NCI-H2196 treated with DMSO at 0.1 percent for 48 hours (cell line): ENCODE measurements around the gene NDUFV2.
"Not testable (repeated sequence)": the region's sequence is repeated elsewhere in the genome, so short reads cannot be mapped to it uniquely, and the experiment has no call there.

ENCODE experiments used
- DNase-seq: peaks from one replicate; lab custom pipeline; 2025; ENCODE audit not compliant: unreplicated experiment; lab: John Stamatoyannopoulos, UW

The NDUFV2 gene

GRCh38 chr18:9148203-9148552 is 45.7 kb downstream of the NDUFV2 start:
- no peak for DNase-seq

GRCh38 chr18:9150121-9150520 is 47.6 kb downstream of the NDUFV2 start:
- no peak for DNase-seq

DNA sequence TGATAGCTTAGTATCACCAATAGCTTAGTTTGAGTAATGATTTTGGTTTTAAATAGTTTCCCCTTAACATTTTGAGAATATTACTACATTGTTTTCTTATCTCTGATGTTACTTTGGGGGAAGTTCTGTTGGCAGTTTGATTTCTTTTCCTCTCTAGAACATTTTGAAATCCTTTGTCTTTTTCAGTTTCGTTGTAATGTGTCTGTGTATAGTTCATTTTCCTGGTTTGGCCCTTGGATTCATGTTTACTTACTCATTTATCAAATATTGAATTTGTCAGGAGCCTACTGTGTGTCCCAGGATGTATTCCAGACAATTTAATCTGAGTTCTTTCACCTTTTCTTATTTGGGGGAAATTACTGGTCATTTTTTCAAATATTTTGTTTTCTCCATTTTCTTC is 50.8 kb downstream of the NDUFV2 start:
- no peak for DNase-seq

- DNase-seq, result no peak
Measured at GRCh38 chr18:9156604-9157249, 54.2 kb downstream of the NDUFV2 start.

GRCh38 chr18:9157806-9158205 is 55.3 kb downstream of the NDUFV2 start:
- no peak for DNase-seq

DNA sequence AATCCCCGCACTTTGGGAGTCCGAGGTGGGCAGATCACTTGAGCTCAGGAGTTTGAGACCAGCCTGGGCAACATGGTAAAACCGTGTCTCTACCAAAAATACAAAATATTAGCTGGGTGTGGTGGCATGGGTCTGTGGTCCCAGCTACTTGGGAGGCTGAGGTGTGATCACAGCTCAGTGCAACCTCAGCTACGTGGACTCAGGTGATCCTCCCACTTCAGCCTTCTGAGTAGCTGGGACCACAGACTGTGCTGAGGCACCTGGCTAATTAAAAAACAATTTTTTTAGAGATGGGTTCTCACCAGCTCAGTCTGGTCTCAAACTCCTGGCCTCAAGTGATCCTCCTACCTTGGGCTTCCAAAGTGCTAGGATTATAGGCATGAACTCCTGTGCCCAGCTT is 57.5 kb downstream of the NDUFV2 start:
- DNase-seq, result no peak

DNA sequence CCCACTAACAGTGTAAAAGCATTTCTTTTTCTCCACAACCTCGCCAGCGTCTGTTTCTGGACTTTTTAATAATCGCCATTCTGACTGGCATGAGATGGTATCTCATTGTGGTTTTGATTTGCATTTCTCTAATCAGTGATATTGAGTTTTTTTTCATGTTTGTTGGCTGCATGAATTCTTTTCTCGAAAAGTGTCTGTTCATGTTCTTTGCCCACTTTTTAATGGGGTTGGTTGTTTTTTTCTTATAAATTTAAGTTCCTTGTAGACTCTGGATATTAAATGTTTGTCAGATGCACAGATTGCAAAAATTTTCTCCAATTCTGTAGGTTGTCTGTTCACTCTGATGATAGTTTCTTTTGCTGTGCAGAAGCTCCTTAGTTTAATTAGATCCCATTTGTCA is 60.2 kb downstream of the NDUFV2 start:
- not testable (repeated sequence) for DNase-seq

- not testable (repeated sequence) for DNase-seq
Measured at GRCh38 chr18:9164149-9164548, 61.6 kb downstream of the NDUFV2 start.

DNA sequence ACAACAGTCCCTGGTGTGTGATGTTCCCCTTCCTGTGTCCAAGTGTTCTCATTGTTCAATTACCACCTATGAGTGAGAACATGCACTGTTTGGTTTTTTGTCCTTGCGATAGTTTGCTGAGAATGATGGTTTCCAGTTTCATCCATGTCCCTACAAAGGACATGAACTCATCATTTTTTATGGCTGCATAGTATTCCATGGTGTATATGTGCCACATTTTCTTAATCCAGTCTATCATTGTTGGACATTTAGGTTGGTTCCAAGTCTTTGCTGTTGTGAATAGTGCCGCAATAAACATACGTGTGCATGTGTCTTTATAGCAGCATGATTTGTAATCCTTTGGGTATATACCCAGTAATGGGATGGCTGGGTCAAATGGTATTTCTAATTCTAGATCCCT is 63.4 kb downstream of the NDUFV2 start:
- not testable (repeated sequence) for DNase-seq

DNA sequence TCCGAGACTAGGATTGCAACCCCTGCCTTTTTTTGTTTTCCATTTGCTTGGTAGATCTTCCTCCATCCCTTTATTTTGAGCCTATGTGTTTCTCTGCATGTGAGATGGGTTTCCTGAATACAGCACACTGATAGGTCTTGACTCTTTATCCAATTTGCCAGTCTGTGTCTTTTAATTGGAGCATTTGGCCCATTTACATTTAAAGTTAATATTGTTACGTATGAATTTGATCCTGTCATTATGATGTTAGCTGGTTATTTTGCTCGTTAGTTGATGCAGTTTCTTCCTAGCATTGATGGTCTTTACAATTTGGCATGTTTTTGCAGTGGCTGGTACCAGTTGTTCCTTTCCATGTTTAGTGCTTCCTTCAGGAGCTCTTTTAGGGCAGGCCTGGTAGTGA is 67.0 kb downstream of the NDUFV2 start:
- not testable (repeated sequence) for DNase-seq

DNA sequence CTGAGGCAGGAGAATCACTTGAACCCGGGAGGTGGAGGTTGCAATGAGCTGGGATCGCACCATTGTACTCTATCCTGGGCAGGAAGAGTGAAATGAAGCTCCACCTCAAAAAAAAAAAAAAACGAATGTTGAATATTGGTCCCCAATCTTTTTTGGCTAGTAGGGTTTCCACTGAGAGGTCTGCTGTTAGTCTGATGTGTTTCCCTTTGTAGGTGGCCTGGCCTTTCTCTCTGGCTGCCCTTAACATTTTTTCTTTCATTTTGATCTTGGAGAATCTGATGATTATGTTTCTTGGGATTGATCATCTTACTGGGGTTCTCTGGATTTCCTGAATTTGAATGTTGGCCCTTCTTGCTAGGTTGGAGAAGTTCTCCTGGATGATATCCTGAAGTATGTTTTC is 69.4 kb downstream of the NDUFV2 start:
- DNase-seq, result not testable (repeated sequence)

- no peak for DNase-seq
Measured at GRCh38 chr18:9172506-9173127, 70.1 kb downstream of the NDUFV2 start.

DNA sequence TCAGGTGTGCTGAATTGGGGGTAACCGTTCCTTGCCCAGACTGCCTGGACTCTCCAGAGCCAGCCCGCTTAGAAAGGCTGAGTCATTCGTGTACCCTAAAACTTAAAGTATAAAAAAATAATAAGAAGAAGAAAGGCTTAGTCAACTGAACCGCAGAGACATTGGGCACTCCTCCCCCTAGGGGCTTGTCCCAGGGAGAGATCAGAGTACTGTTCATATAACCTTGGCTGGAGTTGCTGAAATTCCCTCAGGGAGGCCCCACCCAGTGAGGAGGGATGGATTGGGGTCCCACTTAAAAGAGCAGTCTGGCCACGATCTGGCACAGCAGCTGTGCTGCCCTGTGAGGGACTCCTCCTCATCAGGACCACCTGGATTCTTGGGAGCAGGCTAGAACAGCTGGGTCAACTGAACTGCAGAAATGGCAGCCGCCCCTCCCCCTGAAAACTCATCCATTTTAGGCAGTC is 71.3 kb downstream of the NDUFV2 start:
- DNase-seq, result no peak

GRCh38 chr18:9174302-9174701 is 71.8 kb downstream of the NDUFV2 start:
- DNase-seq, result no peak

DNA sequence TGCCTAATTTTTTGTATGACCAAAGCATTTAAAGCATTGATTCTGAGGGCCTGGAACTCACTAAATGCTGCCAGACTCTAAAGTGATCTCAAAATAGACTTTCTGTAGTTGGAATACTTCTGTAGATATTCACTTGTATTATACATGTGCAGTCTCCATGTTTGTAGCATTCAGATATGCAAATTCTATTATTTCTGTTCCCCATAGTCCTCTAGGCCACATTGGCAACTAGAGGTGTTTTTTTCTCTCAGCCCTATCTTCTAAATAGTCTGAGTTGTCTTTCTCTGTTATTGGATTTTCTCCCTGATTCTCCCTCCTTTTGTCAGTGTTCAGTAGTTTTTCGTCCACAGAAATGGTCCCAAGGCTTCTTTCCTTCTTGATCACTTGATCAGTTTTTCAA is 72.6 kb downstream of the NDUFV2 start:
- DNase-seq, result no peak

DNA sequence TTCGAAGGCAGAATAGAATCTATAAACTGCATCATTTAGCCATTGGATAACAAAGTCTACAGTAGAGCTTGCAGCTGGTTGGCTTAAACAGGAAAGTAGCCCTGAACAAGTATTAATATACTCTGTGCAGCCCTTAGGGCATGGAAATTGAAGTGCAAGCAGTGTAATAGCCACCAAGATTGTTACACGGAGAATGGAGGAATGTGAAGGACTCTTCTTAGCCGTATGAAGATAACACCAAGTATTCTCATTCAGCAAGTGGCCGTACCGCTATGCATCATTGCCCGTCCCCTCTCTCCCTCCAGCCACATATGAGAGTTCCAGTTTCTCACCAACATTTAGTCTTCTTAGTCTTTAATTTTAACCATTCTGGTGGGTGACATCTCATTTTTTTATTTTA is 74.5 kb downstream of the NDUFV2 start:
- DNase-seq, result no peak

GRCh38 chr18:9177466-9177865 is 75.0 kb downstream of the NDUFV2 start:
- DNase-seq, result no peak

DNA sequence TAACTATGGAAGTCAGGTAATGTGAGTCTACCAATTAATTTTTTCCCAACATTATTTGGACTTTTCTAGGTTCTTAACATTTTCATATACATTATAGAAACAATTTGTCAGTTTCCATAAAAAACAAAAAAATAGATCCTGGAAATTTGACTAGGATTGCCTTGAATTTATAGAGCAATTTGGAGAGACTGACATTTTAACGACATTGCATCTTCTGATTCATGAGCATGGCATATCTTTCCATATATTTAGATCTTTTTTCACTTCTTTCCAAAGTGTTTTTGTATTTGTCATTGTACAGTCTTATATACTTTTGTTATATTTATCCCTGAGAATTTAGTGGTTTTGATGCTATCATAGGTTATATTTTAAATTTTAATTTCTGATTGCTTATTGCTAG is 76.1 kb downstream of the NDUFV2 start:
- no peak for DNase-seq

- no peak for DNase-seq
Measured at GRCh38 chr18:9181275-9181674, 78.8 kb downstream of the NDUFV2 start.

GRCh38 chr18:9182852-9183399 is 80.4 kb downstream of the NDUFV2 start:
- DNase-seq, result no peak
